GM12864 (cell line): ENCODE data around the gene CUBN.

Experiments
- DNase-seq: peaks from one replicate; pipeline ENCODE4 v3.0.0-alpha.2; 2011; ENCODE audit warnings: low read depth
- H3K4me3 ChIP-seq: 2 replicates; pipeline ENCODE4 v1.5.1; 2011; ENCODE audit warnings: mild to moderate bottlenecking, low read depth, low read length, control low read depth
- TF ChIP-seq, protein P1 (sequence below): IDR thresholded peaks from 2 replicates; pipeline ENCODE4 v1.5.1; 2011; ENCODE audit warnings: low read depth, mild to moderate bottlenecking, moderate library complexity, low read length, control low read depth, inconsistent platforms; ENCODE audit errors: missing control alignments

Gene CUBN

DNA sequence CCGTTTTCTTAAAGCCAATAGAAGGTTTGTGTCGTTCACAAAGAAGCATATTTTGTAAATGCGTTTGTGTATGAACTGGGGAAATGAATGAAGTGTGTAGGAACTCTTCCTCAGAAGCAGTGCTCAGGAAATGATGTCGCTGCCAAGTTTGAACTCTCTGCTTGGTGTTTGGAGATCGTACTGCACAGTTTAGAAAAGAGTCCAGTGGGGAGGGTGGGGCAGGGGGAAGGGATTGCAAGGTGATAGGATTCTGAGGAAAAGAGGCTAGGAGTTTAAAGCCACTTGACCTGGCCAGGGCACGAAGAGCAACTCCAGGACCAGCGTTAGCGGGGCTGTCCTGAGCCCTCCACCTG is 122.2 kb downstream of the CUBN start:
- no peak for DNase-seq
- no peak overlapping the region for H3K4me3 ChIP-seq
- TF ChIP-seq, protein P1, sequence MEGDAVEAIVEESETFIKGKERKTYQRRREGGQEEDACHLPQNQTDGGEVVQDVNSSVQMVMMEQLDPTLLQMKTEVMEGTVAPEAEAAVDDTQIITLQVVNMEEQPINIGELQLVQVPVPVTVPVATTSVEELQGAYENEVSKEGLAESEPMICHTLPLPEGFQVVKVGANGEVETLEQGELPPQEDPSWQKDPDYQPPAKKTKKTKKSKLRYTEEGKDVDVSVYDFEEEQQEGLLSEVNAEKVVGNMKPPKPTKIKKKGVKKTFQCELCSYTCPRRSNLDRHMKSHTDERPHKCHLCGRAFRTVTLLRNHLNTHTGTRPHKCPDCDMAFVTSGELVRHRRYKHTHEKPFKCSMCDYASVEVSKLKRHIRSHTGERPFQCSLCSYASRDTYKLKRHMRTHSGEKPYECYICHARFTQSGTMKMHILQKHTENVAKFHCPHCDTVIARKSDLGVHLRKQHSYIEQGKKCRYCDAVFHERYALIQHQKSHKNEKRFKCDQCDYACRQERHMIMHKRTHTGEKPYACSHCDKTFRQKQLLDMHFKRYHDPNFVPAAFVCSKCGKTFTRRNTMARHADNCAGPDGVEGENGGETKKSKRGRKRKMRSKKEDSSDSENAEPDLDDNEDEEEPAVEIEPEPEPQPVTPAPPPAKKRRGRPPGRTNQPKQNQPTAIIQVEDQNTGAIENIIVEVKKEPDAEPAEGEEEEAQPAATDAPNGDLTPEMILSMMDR, result no peak

DNA sequence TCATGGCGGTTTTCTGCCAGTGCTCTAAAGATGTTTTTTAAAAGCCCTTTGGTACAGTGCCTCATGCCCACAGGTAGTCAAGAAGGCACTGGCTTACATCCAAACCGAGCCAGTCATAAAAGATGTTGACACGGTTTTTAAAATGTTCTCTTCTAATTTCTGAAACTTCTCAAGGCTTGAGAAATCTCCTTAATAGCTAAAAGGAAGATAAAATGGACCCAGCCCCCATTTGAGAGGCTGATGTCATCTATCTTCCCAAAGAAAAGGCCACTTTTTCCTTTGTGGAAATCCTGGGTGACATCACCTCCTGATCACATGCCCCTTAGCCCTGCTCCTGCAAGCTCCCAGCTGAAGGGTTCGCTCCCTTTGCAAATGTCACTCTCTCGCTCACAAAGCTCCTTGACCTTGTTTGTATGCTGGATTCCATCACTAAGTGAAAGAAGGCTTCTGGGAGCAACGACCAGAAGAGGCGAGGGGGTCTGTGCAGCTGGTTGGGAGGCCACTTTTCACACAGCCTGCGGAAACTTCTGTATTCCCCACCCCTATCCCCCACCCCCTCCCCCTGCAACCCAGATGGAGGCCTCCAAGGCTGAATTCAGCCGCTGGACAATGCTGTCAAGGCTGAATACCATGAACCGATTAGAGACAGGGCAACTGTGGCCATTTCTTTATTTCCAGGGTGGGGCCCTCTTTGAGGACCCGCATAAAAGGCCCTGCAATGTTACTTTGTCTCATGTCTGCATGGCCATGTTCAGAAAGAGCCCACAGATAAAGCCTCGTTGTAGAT is 122.8 kb downstream of the CUBN start:
- DNase-seq, result no peak
- TF ChIP-seq, protein P1, result no peak
- no peak overlapping the region for H3K4me3 ChIP-seq

DNA sequence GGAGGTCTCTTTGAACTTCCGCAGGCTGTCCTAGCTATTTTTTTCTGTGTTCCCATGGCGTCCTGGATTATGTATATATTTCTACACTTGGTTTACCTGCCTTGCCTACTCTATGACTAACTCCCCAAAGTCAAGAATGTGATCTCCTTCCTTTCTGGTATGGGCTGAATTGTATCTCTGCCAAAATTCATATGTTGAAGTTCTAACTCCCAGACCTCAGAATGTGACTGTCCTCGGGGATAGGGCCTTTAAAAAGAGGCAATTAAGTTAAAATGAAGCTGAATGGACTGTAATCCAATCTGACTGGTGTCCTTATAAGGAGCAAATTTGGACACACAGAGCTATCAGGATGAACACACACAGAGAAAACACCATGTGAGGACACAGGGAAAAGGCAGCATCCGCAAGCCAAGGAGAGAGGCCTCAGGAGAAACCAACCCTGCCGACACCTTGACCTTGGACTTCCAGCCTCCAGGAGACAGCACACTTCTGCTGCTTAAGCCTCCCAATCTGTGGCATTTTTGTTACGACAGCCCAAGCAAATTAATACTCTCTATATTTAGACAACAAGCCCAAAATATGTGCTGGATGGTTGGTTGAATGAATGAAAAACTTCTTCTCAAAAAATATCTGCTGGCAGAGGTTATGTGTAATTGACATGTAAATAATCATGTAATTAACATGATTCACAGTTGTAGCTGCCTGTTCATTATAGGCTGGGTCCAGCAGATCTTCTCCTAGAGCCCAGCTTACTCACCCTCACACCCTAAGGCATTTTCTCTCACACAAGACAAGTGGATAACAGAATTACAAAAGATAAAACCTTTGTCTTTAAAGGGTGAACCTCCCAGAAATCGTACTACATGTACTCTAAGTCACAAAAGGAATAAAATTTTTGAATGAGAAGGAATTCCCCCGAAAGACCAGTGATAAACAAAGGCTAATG is 123.7 kb downstream of the CUBN start:
- H3K4me3 ChIP-seq, result no peak overlapping the region
- TF ChIP-seq, protein P1, result no peak
- DNase-seq, result no peak

DNA sequence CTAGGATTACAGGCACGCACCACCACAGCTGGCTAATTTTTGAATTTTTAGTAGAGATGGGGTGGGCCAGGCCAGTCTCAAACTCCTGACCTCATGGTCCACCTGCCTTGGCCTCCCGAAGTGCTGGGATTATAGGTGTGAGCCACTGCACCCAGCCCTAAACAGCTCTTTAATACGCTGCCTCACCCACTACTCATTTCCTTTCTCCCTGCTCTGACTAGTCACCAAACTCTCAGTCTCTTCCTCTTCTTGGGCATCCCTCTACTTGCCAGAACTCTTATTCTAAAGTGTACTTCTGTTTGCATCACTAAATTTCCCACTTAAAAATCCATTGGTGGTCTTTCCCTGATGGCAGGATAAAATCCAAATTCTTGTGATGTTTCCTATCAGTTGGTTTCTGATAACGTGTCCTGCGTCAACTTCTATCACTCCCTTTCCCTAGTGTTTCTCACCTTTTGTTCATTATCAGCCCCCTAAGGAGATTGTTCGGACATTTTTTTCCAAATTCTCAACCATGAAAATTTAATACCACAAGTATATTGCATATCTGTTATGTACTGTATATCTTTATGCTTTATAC is 124.7 kb downstream of the CUBN start:
- TF ChIP-seq, protein P1, result no peak
- H3K4me3 ChIP-seq, result no peak overlapping the region
- no peak for DNase-seq

DNA sequence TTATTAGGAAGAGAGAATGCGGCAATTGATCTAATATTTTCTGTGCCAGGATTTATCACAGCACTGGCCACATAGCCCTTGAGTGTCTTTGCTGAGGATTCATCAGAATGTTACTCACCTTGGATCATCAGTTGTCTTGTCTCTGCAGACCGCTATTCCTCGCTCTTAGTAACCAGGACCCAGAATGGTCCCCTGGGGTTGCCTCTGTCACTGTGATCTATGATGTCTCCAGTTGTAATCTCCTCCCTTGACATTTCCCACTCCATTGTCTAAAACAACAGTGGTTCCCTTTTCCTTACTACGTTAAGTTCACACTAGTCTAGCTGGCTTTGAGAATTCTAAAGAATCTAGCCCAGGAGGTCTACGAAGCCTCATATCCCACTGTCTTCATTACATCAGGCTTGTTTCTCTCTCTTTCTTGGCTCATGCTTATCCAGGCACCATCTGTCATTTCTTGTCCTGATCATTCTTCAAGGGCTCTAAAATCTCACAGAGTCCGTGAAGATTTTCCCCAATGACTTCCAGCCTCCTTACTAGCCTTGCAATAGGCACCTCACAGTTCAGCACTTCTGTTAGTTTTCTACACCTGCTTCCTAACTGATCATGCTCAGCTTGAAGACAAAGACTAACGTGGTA is 125.8 kb downstream of the CUBN start:
- no peak overlapping the region for H3K4me3 ChIP-seq
- TF ChIP-seq, protein P1, result no peak
- no peak for DNase-seq

DNA sequence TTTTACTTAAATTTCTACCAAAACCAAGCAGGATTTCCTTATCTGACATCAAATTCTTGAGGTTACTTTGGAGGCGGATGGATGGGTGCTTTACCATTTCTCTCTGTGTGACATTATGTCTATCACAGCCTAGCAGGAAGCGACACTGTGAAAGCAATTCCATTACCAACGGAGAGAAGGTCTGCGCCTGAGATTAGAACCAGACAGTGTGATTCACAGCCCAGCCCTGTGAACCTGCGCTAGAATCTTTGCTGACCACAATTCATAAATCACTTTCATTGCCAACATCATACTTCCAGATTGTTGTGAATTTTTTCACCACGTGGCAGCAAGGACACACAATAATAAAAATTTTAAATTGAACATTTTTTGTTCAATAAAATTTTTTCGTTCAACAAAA is 126.5 kb downstream of the CUBN start:
- TF ChIP-seq, protein P1, result no peak
- no peak for DNase-seq
- no peak overlapping the region for H3K4me3 ChIP-seq
